ENCODE measurements around the gene LRP1B. TPM values are rescaled to one million over a fixed set of nuclear protein-coding genes. Genes with fewer than 3 reads are reported as not detected.
"Not testable (repeated sequence)": the region's sequence is repeated elsewhere in the genome, so short reads cannot be mapped to it uniquely, and the experiment has no call there.

The LRP1B gene
- total and polyA plus RNA-seq, 2 experiments from 2014 or later, result not detected

DNA sequence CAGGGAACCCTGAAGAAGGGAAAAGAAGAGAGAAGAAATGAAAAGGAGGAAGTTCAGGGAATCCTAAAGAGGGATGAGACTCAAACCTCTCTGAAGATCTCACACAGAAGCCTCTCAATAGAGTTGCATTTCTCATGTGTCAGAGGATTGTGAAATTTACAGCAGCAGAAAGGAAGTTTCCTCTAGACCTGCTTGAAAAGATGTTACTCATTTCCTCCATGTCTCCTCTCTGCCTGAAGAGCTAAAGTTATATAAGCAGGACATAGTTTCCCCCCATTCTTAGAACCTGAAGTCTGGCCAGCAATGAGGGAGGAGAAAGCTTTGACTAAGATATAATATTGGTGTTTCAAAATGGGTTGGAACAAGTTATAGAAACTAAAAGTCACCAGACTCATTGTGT is 1155.6 kb downstream of the LRP1B start:
- Histone ChIP-seq H3F3A (ENCODE audit: insufficient read depth) (peaks cover 5% of the 10 kb centered on the region; the same call in 1 of the 2 replicates), H3K9me2 (ENCODE audit: insufficient read depth) (no peaks in the 10 kb centered on the region), H3K79me2 (ENCODE audit: insufficient read depth) (no peaks in the 10 kb centered on the region), H3K4me2 (ENCODE audit: unreplicated experiment) (no peak overlapping the region), H3K4me3 (no peak overlapping the region), H3K27me3 (replicated peaks; ENCODE audit: insufficient read depth) (no peaks in the 10 kb centered on the region), H3K4me1 (ENCODE audit: insufficient read depth) (peaks cover 7% of the 10 kb centered on the region; the same call in 1 of the 2 replicates), H4K20me1 (ENCODE audit: insufficient read depth) (no peaks in the 10 kb centered on the region), H3K9me3 (ENCODE audit: low read depth) (no peaks in the 10 kb centered on the region), H3K36me3 (ENCODE audit: low read depth) (no peaks in the 10 kb centered on the region), H3K27ac (no peak overlapping the region), H3K9ac (no peak overlapping the region), H2AFZ (no peak overlapping the region)
- peak; percentile 59 for DNase-seq
- in situ Hi-C loops (cut with MboI), result no loop called here
- TF ChIP-seq EZH2 (IDR thresholded peaks at IDR 0.05; ENCODE audit: insufficient read depth, poor library complexity, severe bottlenecking), result no peak
- TF ChIP-seq EZH2phosphoT487 (IDR thresholded peaks at IDR 0.05; ENCODE audit: insufficient read depth, low read depth), result no peak

- no peaks in the 10 kb centered on the region for H3K9me3 ChIP-seq (ENCODE audit: low read depth)
- H3K27me3 ChIP-seq (replicated peaks; ENCODE audit: insufficient read depth), result no peaks in the 10 kb centered on the region
- WGBS, 2 experiments (ENCODE audit: low coverage in 1 of 2, low lambda C conversion rate in 2 of 2, missing lambda C conversion rate in 2 of 2), result 82 to 94% methylated on average over 1 of the region's 1 CpG
- TF ChIP-seq EZH2phosphoT487 (IDR thresholded peaks at IDR 0.05; ENCODE audit: insufficient read depth, low read depth) (no peak), EZH2 (IDR thresholded peaks at IDR 0.05; ENCODE audit: insufficient read depth, poor library complexity, severe bottlenecking) (no peak)
- no peaks in the 10 kb centered on the region for H3K79me2 ChIP-seq (ENCODE audit: insufficient read depth)
- H3K36me3 ChIP-seq (ENCODE audit: low read depth), result no peaks in the 10 kb centered on the region
- no peak overlapping the region for H3K9ac ChIP-seq
- H3K9me2 ChIP-seq (ENCODE audit: insufficient read depth), result no peaks in the 10 kb centered on the region
- H3K4me1 ChIP-seq (ENCODE audit: insufficient read depth), result peaks cover 7% of the 10 kb centered on the region; the same call in 1 of the 2 replicates
- H3K4me2 ChIP-seq (ENCODE audit: unreplicated experiment), result no peak overlapping the region
- in situ Hi-C loops (cut with MboI), result no loop called here
- H3K4me3 ChIP-seq, result no peak overlapping the region
- no peak overlapping the region for H3K27ac ChIP-seq
- peaks cover 5% of the 10 kb centered on the region; the same call in 1 of the 2 replicates for H3F3A ChIP-seq (ENCODE audit: insufficient read depth)
- H4K20me1 ChIP-seq (ENCODE audit: insufficient read depth), result no peaks in the 10 kb centered on the region
- no peak for DNase-seq
- no peak overlapping the region for H2AFZ ChIP-seq
Observed at GRCh38 chr2:140972724-140973123, 1158.1 kb downstream of the LRP1B start.

- DNase-seq, result peak; percentile 10
- H3K36me3 ChIP-seq (ENCODE audit: low read depth); H3K27me3 ChIP-seq (replicated peaks; ENCODE audit: insufficient read depth); H3K9me3 ChIP-seq (ENCODE audit: low read depth); H3K9ac ChIP-seq; H3K9me2 ChIP-seq (ENCODE audit: insufficient read depth); in situ Hi-C loops (cut with MboI); H3K4me1 ChIP-seq (ENCODE audit: insufficient read depth); H3F3A ChIP-seq (ENCODE audit: insufficient read depth); H3K4me2 ChIP-seq (ENCODE audit: unreplicated experiment); H3K4me3 ChIP-seq; H4K20me1 ChIP-seq (ENCODE audit: insufficient read depth); H3K79me2 ChIP-seq (ENCODE audit: insufficient read depth); H3K27ac ChIP-seq; H2AFZ ChIP-seq: not testable (repeated sequence)
- WGBS, 2 experiments (ENCODE audit: low coverage in 1 of 2, low lambda C conversion rate in 2 of 2, missing lambda C conversion rate in 2 of 2), result 27 to 34% methylated on average over 6 to 10 of the region's 11 CpGs
Observed at GRCh38 chr2:140964324-140964723, 1166.5 kb downstream of the LRP1B start.

- in situ Hi-C loops (cut with MboI), result no loop called here
- 60 to 83% methylated on average over 1 of the region's 1 CpG for WGBS, 2 experiments (ENCODE audit: low coverage in 1 of 2, low lambda C conversion rate in 2 of 2, missing lambda C conversion rate in 2 of 2)
Observed at GRCh38 chr2:140949932-140950331, 1180.9 kb downstream of the LRP1B start.

DNA sequence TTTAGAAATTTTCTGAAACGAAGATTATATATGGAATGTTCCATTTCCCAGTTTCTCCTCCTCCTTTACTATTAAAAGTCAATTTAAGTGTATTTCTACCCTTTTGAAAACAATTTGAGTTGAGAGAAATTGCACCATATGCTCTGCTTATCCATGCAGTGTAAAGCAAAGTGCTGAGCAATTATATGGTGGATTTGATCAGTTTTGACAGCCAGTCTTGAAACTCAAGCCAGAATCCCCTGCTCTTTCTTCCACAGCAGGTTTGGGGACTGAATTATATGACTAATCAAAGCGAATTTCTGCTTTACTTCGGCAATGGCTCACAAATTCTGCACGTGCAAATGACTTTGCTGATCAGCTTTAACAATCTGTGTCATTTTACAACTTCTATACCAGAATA is 1183.6 kb downstream of the LRP1B start:
- Histone ChIP-seq H3K9ac (no peak overlapping the region), H3K27ac (no peak overlapping the region), H3K4me2 (ENCODE audit: unreplicated experiment) (no peak overlapping the region), H2AFZ (no peak overlapping the region), H3K9me2 (ENCODE audit: insufficient read depth) (no peaks in the 10 kb centered on the region), H3K4me1 (ENCODE audit: insufficient read depth) (no peaks in the 10 kb centered on the region), H3K36me3 (ENCODE audit: low read depth) (no peaks in the 10 kb centered on the region), H3K79me2 (ENCODE audit: insufficient read depth) (no peaks in the 10 kb centered on the region), H3K4me3 (no peak overlapping the region), H3F3A (ENCODE audit: insufficient read depth) (no peaks in the 10 kb centered on the region), H4K20me1 (ENCODE audit: insufficient read depth) (no peaks in the 10 kb centered on the region), H3K27me3 (replicated peaks; ENCODE audit: insufficient read depth) (no peaks in the 10 kb centered on the region), H3K9me3 (ENCODE audit: low read depth) (no peaks in the 10 kb centered on the region)
- in situ Hi-C loops (cut with MboI), result no loop called here
- 60 to 62% methylated on average over 4 of the region's 4 CpGs for WGBS, 2 experiments (ENCODE audit: low coverage in 1 of 2, low lambda C conversion rate in 2 of 2, missing lambda C conversion rate in 2 of 2)
- no peak for DNase-seq
- TF ChIP-seq EZH2phosphoT487 (IDR thresholded peaks at IDR 0.05; ENCODE audit: insufficient read depth, low read depth) (no peak), EZH2 (IDR thresholded peaks at IDR 0.05; ENCODE audit: insufficient read depth, poor library complexity, severe bottlenecking) (no peak)

More at GRCh38 chr2:140949932-140950331, 1180.9 kb downstream of the LRP1B start:
- DNase-seq, result no peak
- Histone ChIP-seq H3K4me1 (ENCODE audit: insufficient read depth) (no peaks in the 10 kb centered on the region), H2AFZ (no peak overlapping the region), H3K79me2 (ENCODE audit: insufficient read depth) (no peaks in the 10 kb centered on the region), H3K9me2 (ENCODE audit: insufficient read depth) (no peaks in the 10 kb centered on the region), H3K27me3 (replicated peaks; ENCODE audit: insufficient read depth) (no peaks in the 10 kb centered on the region), H3K9ac (no peak overlapping the region), H3K4me2 (ENCODE audit: unreplicated experiment) (no peak overlapping the region), H3K27ac (no peak overlapping the region), H3K36me3 (ENCODE audit: low read depth) (no peaks in the 10 kb centered on the region), H3K4me3 (no peak overlapping the region), H3K9me3 (ENCODE audit: low read depth) (no peaks in the 10 kb centered on the region), H4K20me1 (ENCODE audit: insufficient read depth) (no peaks in the 10 kb centered on the region), H3F3A (ENCODE audit: insufficient read depth) (no peaks in the 10 kb centered on the region)
- TF ChIP-seq EZH2phosphoT487 (IDR thresholded peaks at IDR 0.05; ENCODE audit: insufficient read depth, low read depth) (no peak), EZH2 (IDR thresholded peaks at IDR 0.05; ENCODE audit: insufficient read depth, poor library complexity, severe bottlenecking) (no peak)
